ENCODE measurements around the gene TMEM121. TPM values are rescaled to one million over a fixed set of nuclear protein-coding genes. Genes with fewer than 3 reads are reported as not detected.
"Not testable (repeated sequence)": the region's sequence is repeated elsewhere in the genome, so short reads cannot be mapped to it uniquely, and the experiment has no call there.

The TMEM121 gene
- total RNA-seq, 1 donor from 2014 or later, result 13.9 TPM

- DNase-seq (ENCODE audit: low read depth, low spot score), result no peak
- peaks cover 35% of the 10 kb centered on the region for H3K36me3 Mint-ChIP-seq (ENCODE audit: low read depth)
- no peak overlapping the region for H3K27ac Mint-ChIP-seq (ENCODE audit: unreplicated experiment)
- no peaks in the 10 kb centered on the region for H3K4me1 Mint-ChIP-seq
- peaks cover 32% of the 10 kb centered on the region for H3K9me3 Mint-ChIP-seq
- H3K27me3 Mint-ChIP-seq (ENCODE audit: low read depth), result peaks cover 4% of the 10 kb centered on the region
- TF ChIP-seq, protein P1, sequence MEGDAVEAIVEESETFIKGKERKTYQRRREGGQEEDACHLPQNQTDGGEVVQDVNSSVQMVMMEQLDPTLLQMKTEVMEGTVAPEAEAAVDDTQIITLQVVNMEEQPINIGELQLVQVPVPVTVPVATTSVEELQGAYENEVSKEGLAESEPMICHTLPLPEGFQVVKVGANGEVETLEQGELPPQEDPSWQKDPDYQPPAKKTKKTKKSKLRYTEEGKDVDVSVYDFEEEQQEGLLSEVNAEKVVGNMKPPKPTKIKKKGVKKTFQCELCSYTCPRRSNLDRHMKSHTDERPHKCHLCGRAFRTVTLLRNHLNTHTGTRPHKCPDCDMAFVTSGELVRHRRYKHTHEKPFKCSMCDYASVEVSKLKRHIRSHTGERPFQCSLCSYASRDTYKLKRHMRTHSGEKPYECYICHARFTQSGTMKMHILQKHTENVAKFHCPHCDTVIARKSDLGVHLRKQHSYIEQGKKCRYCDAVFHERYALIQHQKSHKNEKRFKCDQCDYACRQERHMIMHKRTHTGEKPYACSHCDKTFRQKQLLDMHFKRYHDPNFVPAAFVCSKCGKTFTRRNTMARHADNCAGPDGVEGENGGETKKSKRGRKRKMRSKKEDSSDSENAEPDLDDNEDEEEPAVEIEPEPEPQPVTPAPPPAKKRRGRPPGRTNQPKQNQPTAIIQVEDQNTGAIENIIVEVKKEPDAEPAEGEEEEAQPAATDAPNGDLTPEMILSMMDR (conservative IDR thresholded peaks at IDR 0.05), result no peak
- peak overlapping the region; percentile 10 for H3K4me3 Mint-ChIP-seq
Observed at GRCh38 chr14:105576525-105577088, 50.2 kb downstream of the TMEM121 start.

GRCh38 chr14:105577314-105577861 lies 51.0 kb downstream of the TMEM121 start:
- Mint-ChIP-seq H3K27me3 (ENCODE audit: low read depth) (peaks cover 4% of the 10 kb centered on the region), H3K27ac (ENCODE audit: unreplicated experiment) (no peak overlapping the region), H3K36me3 (ENCODE audit: low read depth) (peaks cover 36% of the 10 kb centered on the region), H3K4me3 (no peak overlapping the region), H3K9me3 (peaks cover 32% of the 10 kb centered on the region), H3K4me1 (no peaks in the 10 kb centered on the region)
- TF ChIP-seq, protein P1 (conservative IDR thresholded peaks at IDR 0.05), result no peak
- DNase-seq (ENCODE audit: low read depth, low spot score), result no peak

DNA sequence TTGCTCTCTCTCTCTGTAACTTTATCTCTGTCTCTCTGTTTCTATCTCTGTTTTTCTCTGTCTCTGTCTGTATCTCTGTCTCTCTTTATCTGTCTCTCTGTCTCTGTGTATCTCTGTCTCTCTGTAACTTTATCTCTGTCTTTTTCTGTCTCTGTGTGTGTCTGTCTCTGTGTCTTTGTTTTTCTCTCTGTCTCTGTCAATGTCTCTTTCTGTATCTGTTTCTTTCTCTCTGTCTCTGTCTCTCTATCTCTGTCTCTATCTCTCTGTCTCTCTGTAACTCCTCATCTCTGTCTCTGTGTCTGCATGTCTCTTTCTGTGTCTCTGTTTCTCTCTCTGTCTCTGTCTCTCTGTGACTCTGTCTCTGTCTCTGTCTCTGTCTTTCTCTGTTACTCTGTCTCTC lies 51.7 kb downstream of the TMEM121 start:
- H3K27me3 Mint-ChIP-seq (ENCODE audit: low read depth), result peaks cover 2% of the 10 kb centered on the region
- H3K4me3 Mint-ChIP-seq, result peak overlapping the region; percentile 33
- peaks cover 39% of the 10 kb centered on the region for H3K36me3 Mint-ChIP-seq (ENCODE audit: low read depth)
- no peak overlapping the region for H3K27ac Mint-ChIP-seq (ENCODE audit: unreplicated experiment)
- TF ChIP-seq, protein P1 (conservative IDR thresholded peaks at IDR 0.05), result no peak
- no peaks in the 10 kb centered on the region for H3K4me1 Mint-ChIP-seq
- no peak for DNase-seq (ENCODE audit: low read depth, low spot score)
- peaks cover 35% of the 10 kb centered on the region for H3K9me3 Mint-ChIP-seq

GRCh38 chr14:105579221-105579620 lies 52.8 kb downstream of the TMEM121 start:
- Mint-ChIP-seq H3K36me3 (ENCODE audit: low read depth) (peaks cover 33% of the 10 kb centered on the region), H3K9me3 (peaks cover 32% of the 10 kb centered on the region)
- not testable (repeated sequence) for H3K27me3 Mint-ChIP-seq (ENCODE audit: low read depth); H3K4me1 Mint-ChIP-seq; H3K27ac Mint-ChIP-seq (ENCODE audit: unreplicated experiment); H3K4me3 Mint-ChIP-seq; DNase-seq (ENCODE audit: low read depth, low spot score)

Other genes with a start within 250 kb of the TMEM121 start
- gene BRF1, start 225.6 kb upstream of the TMEM121 start, total RNA-seq, result 50.0 and 51.1 TPM in 2 replicates
- 101 and 104 TPM in 2 replicates for gene PACS2, start 211.8 kb upstream of the TMEM121 start, total RNA-seq
- 4.4 and 5.2 TPM in 2 replicates for gene TEX22, start 128.0 kb upstream of the TMEM121 start, total RNA-seq
- gene MTA1, start 106.8 kb upstream of the TMEM121 start, total RNA-seq, result 246 and 251 TPM in 2 replicates
- 38.3 and 39.3 TPM in 2 replicates for gene CRIP2, start 51.8 kb upstream of the TMEM121 start, total RNA-seq
- gene CRIP1, start 39.7 kb upstream of the TMEM121 start, total RNA-seq, result 3.2 and 4.8 TPM in 2 replicates
- gene TEDC1, start 35.3 kb upstream of the TMEM121 start, total RNA-seq, result 39.6 and 44.9 TPM in 2 replicates

Data from neural crest cell (in vitro differentiated cells).